DOHH2 (cell line): ENCODE data around the gene RHBDF2.

ENCODE experiments used
- H3F3A ChIP-seq: fragments of 200-600 bp; sonication (generic), shearing (Covaris generic); 2 replicates; pipeline ENCODE4 v1.6.0; 2016; ENCODE audit warnings: antibody characterized with exemption, mild to moderate bottlenecking; ENCODE audit not compliant: control insufficient read depth, insufficient read depth
- H3K27ac ChIP-seq: fragments of 200-600 bp; sonication (generic); 2 replicates; pipeline ENCODE4 v1.5.1; 2014; ENCODE audit warnings: low read depth, mild to moderate bottlenecking, low read length, moderate library complexity
- H3K27me3 ChIP-seq: fragments of 200-600 bp; sonication (generic); 2 replicates; pipeline ENCODE4 v1.6.1; 2014; ENCODE audit warnings: mild to moderate bottlenecking, low read length, mixed read lengths; ENCODE audit not compliant: control insufficient read depth
- H3K36me3 ChIP-seq: fragments of 200-600 bp; sonication (generic); 2 replicates; pipeline ENCODE4 v1.6.1; 2014; ENCODE audit warnings: mild to moderate bottlenecking, low read length, moderate library complexity, mixed read lengths; ENCODE audit not compliant: control insufficient read depth
- H3K4me1 ChIP-seq: fragments of 200-600 bp; sonication (generic); 2 replicates; pipeline ENCODE4 v1.6.1; 2014; ENCODE audit warnings: mild to moderate bottlenecking, low read length, mixed read lengths; ENCODE audit not compliant: control insufficient read depth
- H3K4me2 ChIP-seq: fragments of 200-600 bp; sonication (generic); 2 replicates; pipeline ENCODE4 v1.6.0; 2014; ENCODE audit warnings: mild to moderate bottlenecking, low read length, moderate library complexity
- H3K4me3 ChIP-seq: fragments of 200-600 bp; sonication (generic); 2 replicates; pipeline ENCODE4 v1.5.1; 2014; ENCODE audit warnings: mild to moderate bottlenecking, low read length, mixed read lengths
- H3K79me2 ChIP-seq: fragments of 200-600 bp; sonication (generic); 2 replicates; pipeline ENCODE4 v1.6.1; 2014; ENCODE audit warnings: mild to moderate bottlenecking, low read length, mixed read lengths; ENCODE audit not compliant: control insufficient read depth
- H3K9me2 ChIP-seq: fragments of 200-600 bp; sonication (generic); replicated peaks from 2 replicates; pipeline ENCODE4 v1.6.1; 2014; ENCODE audit warnings: mild to moderate bottlenecking, low read length, mixed read lengths; ENCODE audit not compliant: control insufficient read depth
- H3K9me3 ChIP-seq: fragments of 200-600 bp; sonication (generic); 2 replicates; pipeline ENCODE4 v1.6.1; 2014; ENCODE audit warnings: antibody characterized with exemption, low read length, mixed read lengths; ENCODE audit not compliant: control insufficient read depth, insufficient read depth
- H4K20me1 ChIP-seq: fragments of 200-600 bp; sonication (generic); 2 replicates; pipeline ENCODE4 v1.6.0; 2014; ENCODE audit warnings: low read depth, mild to moderate bottlenecking, antibody characterized with exemption, low read length, moderate library complexity; ENCODE audit not compliant: control insufficient read depth, insufficient read depth
- CTCF ChIP-seq: fragments of 200-600 bp; sonication (generic); IDR thresholded peaks from one replicate; pipeline ENCODE4 v1.5.1; 2014; ENCODE audit warnings: antibody characterized with exemption, mild to moderate bottlenecking, low read depth, low read length; ENCODE audit not compliant: poor library complexity, severe bottlenecking
- EZH2phosphoT487 ChIP-seq: fragments of 200-600 bp; sonication (generic); IDR thresholded peaks from 2 replicates; pipeline ENCODE4 v1.6.1; 2017; ENCODE audit warnings: borderline replicate concordance, mild to moderate bottlenecking, antibody characterized with exemption, low read length, moderate library complexity, mixed read lengths

Gene RHBDF2

GRCh38 chr17:76492123-76492988 is 8.9 kb downstream of the RHBDF2 start:
- Histone ChIP-seq H3K4me3 (peak overlapping the region; percentile 63), H3F3A (no peaks in the 10 kb centered on the region; the same call in 1 of the 2 replicates)

GRCh38 chr17:76491271-76492122 is 9.7 kb downstream of the RHBDF2 start:
- TF ChIP-seq EZH2phosphoT487 (no peak), CTCF (no peak)
- Histone ChIP-seq H3K4me2 (peak overlapping the region; percentile 88), H3F3A (peaks cover 1% of the 10 kb centered on the region), H3K27me3 (no peaks in the 10 kb centered on the region), H3K27ac (peak overlapping the region; percentile 72), H3K36me3 (peaks cover 3% of the 10 kb centered on the region), H3K79me2 (peaks cover 28% of the 10 kb centered on the region), H3K9me3 (no peaks in the 10 kb centered on the region), H4K20me1 (no peaks in the 10 kb centered on the region), H3K4me1 (peaks cover 57% of the 10 kb centered on the region), H3K4me3 (peak overlapping the region; percentile 63), H3K9me2 (no peaks in the 10 kb centered on the region)

More at GRCh38 chr17:76492123-76492988, 8.9 kb downstream of the RHBDF2 start:
- Histone ChIP-seq H3K4me1 (peaks cover 59% of the 10 kb centered on the region), H3K9me3 (no peaks in the 10 kb centered on the region), H3K9me2 (no peaks in the 10 kb centered on the region), H3K36me3 (peaks cover 4% of the 10 kb centered on the region), H3K27me3 (no peaks in the 10 kb centered on the region), H3K27ac (peak overlapping the region; percentile 72), H3K4me2 (peak overlapping the region; percentile 88), H3K79me2 (peaks cover 32% of the 10 kb centered on the region), H4K20me1 (no peaks in the 10 kb centered on the region)
- TF ChIP-seq CTCF (no peak), EZH2phosphoT487 (no peak)

GRCh38 chr17:76490112-76490710 is 11.0 kb downstream of the RHBDF2 start:
- Histone ChIP-seq H3F3A (peaks cover 6% of the 10 kb centered on the region), H3K4me3 (no peak overlapping the region), H3K36me3 (peaks cover 3% of the 10 kb centered on the region; the same call in 1 of the 2 replicates), H3K4me2 (no peak overlapping the region), H3K79me2 (peaks cover 17% of the 10 kb centered on the region), H3K4me1 (peaks cover 58% of the 10 kb centered on the region), H4K20me1 (no peaks in the 10 kb centered on the region), H3K9me2 (no peaks in the 10 kb centered on the region), H3K27ac (no peak overlapping the region), H3K9me3 (no peaks in the 10 kb centered on the region), H3K27me3 (no peaks in the 10 kb centered on the region)
- TF ChIP-seq EZH2phosphoT487, result no peak
- TF ChIP-seq CTCF, result no peak
